HL-60 (cell line): ENCODE results near the gene APOBEC3A.

Experiments used
- DNase-seq, 2 experiments: peaks; one replicate each; pipeline ENCODE4 v3.0.0-alpha.2; 2010 to 2020; ENCODE audit warnings: low read depth in 1 of 2, low spot score in 1 of 2
- H3K27ac ChIP-seq: fragments of 250-450 bp; sonication (Bioruptor Pico); replicated peaks from 2 replicates; pipeline ENCODE4 v1.5.1; 2020; ENCODE audit warnings: mild to moderate bottlenecking, moderate library complexity
- H3K27me3 ChIP-seq: fragments of 250-450 bp; sonication (Bioruptor Pico); 2 replicates; pipeline ENCODE4 v1.5.1; 2021; ENCODE audit warnings: mild to moderate bottlenecking, moderate library complexity; ENCODE audit not compliant: insufficient read depth, poor library complexity, severe bottlenecking
- H3K4me3 ChIP-seq: replicated peaks from 2 replicates; pipeline ENCODE4 v1.5.1; 2011; ENCODE audit warnings: mild to moderate bottlenecking, control low read depth, low read length; ENCODE audit not compliant: insufficient read depth
- CTCF ChIP-seq: IDR thresholded peaks from one replicate; pipeline ENCODE4 v1.5.1; 2011; ENCODE audit warnings: low read length, control low read depth, inconsistent platforms; ENCODE audit not compliant: insufficient read depth
- GABPA ChIP-seq: IDR thresholded peaks from 2 replicates; pipeline ENCODE4 v1.6.1; 2012; ENCODE audit warnings: low read depth
- POLR2AphosphoS5 ChIP-seq: IDR thresholded peaks from 2 replicates; pipeline ENCODE4 v1.6.1; 2012; ENCODE audit warnings: low read depth
- REST ChIP-seq: IDR thresholded peaks from 2 replicates; pipeline ENCODE4 v1.6.1; 2012; ENCODE audit warnings: low read depth; ENCODE audit not compliant: insufficient replicate concordance
- SPI1 ChIP-seq: IDR thresholded peaks from 2 replicates; pipeline ENCODE4 v1.6.1; 2012; ENCODE audit warnings: low read depth, mild to moderate bottlenecking, borderline replicate concordance

Gene APOBEC3A

GRCh38 chr22:38927033-38927781, 30.2 kb upstream of the APOBEC3A start:
- H3K27me3 ChIP-seq = peaks cover 20% of the 10 kb centered on the region
- H3K4me3 ChIP-seq = no peak overlapping the region
- DNase-seq = peak in 1 of 2 experiments; percentile 30
- TF ChIP-seq CTCF (peak; percentile 13), GABPA (no peak), REST (no peak), SPI1 (no peak)
- H3K27ac ChIP-seq = no peak overlapping the region

- Histone ChIP-seq H3K4me3 (no peak overlapping the region), H3K27ac (no peak overlapping the region), H3K27me3 (peaks cover 9% of the 10 kb centered on the region)
- DNase-seq = no peak
- TF ChIP-seq SPI1 (no peak), REST (no peak), POLR2AphosphoS5 (no peak), CTCF (no peak), GABPA (no peak)
These were observed 26.9 kb upstream of the APOBEC3A start for GRCh38 chr22:38930512-38930911.

- no peak overlapping the region for H3K27ac ChIP-seq
- no peak for TF ChIP-seq REST
- TF ChIP-seq GABPA = no peak
- no peak for TF ChIP-seq SPI1
- TF ChIP-seq CTCF = no peak
- TF ChIP-seq POLR2AphosphoS5 = no peak
- H3K4me3 ChIP-seq = no peak overlapping the region
- no peak for DNase-seq
- H3K27me3 ChIP-seq = peaks cover 11% of the 10 kb centered on the region
These were observed 22.4 kb upstream of the APOBEC3A start for GRCh38 chr22:38935023-38935422.
